HG03469 (cell line): ENCODE data around the gene HASPIN.

Source experiments
- ATAC-seq: cut with Tn5 transposase; IDR thresholded peaks from one replicate; pipeline ENCODE4 v1.9.1; 2021; ENCODE audit warnings: mild to moderate bottlenecking, moderate library complexity, moderate number of reproducible peaks; ENCODE audit not compliant: unreplicated experiment

The HASPIN gene

DNA sequence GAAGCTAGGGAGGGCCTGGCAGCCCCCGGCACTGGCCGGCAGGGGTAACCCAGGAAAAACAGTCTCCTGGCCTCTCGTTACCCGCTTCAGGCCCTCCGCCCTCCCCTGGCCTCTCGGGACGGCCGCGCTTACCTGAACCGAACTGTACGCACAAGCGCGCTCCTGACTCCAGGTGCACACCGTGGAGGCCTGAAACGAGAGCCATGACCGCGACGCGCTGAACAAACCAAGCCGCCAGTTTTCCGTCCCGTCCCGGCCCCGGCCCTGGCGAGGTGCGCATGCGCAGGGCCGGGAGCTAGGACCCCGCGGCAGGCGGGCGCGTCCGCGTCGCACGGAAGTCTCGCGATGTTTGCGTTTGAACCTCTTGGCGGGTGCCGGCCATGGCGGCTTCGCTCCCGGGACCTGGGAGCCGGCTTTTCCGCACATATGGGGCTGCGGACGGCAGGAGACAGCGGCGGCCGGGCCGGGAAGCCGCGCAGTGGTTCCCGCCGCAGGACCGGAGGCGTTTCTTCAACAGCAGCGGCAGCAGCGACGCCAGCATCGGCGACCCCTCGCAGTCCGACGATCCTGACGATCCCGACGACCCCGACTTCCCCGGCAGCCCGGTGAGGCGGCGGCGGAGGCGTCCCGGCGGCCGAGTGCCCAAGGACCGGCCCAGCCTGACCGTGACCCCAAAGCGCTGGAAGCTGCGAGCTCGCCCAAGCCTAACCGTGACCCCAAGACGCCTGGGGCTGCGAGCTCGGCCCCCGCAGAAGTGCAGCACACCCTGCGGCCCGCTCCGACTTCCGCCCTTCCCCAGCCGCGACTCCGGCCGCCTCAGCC lies at the start of gene HASPIN:
Gene HASPIN, plus strand, starts transcription at position 348 of the 822 bp plus-strand sequence. Its CDS starts 33 bp downstream, at position 381.
- peak; percentile 80 for ATAC-seq

DNA sequence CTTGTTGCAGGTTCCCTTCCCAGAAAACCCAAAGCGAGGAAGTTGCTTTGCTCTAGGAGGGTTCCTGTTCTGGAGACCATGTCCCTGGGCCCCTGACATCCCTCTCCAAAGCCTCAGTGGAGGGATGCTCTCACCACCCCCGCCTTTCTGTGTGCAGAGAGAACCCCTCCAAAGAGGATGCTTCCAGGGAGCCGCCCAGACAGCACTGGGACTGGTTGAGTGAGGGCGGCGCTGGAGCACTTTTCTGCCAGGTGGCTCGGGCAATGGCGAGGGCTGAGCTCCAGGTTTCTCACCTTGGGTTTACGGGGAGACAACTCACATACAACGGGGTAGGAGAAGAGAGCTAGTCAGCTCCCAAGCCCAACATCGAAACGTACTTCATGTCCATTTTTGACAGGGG lies 47.8 kb upstream of the HASPIN start:
- no peak for ATAC-seq

DNA sequence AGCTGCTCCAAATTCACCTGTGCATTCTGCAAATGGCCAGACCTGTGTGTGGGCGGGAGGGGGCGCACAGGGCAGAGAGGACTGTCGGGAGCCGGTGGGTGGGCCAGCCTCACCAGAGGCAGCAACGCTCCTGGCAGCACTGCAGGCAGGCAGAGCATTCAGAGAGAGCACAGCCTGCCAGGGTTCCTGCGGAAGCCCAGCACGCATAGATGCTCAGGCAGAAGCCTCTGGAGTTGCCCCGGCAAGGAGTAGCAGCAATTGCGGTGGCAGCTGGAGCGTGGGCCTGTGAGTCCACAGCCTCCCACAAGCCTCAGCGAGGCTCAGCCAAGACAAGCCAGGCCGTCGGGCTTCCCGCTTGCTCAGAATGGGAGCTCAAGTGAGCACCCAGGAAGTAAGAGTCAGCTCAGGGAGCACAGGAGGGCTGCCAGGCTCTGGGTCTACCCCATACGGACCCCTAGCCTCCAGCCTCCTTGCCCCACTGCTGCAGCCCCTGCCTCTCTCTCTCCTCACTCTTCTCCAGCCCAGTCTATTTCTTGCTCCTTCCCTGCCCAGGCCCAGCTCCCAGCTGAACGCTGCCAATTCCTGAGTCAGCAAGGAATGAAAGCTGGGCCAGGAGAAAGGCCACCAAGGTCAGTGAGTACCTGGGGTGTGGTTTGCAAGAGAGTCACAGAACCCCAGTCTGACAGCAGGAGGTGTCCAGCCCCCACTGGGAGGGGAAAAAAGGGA lies 45.4 kb upstream of the HASPIN start:
- no peak for ATAC-seq

DNA sequence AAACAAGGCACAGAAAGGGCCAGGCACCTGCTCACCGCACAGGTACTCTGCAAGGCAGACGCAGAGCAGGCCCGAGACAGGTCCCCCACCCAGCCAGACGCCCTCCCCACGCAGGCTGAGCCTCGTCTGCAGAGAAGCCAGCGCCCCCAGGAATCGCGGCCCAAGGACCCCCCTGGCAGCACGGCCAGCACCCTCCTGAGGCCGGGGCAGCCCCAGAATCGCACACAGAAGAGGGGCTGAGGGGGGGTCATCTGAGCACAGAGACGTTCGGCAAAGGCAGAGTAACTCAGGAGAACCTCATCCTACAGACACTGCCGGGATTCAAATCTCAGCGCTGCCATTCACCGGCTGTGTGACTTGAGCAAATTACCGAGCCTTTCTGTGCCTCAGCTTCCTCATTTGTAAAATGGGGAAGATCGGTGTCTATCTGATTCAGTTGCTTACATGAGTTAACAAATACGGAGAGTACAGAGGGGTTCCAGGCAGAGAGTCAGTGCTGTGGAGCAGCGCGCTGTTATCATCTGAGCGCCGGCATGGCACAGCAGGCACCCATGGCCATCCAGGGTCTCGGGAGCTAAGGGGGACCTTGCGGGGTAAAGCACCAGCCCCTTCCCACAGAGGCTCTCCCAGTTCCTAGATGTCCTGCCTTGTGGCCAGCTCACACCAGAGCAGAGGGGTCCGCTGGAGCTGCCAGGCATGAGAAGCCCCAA lies 44.7 kb upstream of the HASPIN start:
- no peak for ATAC-seq

DNA sequence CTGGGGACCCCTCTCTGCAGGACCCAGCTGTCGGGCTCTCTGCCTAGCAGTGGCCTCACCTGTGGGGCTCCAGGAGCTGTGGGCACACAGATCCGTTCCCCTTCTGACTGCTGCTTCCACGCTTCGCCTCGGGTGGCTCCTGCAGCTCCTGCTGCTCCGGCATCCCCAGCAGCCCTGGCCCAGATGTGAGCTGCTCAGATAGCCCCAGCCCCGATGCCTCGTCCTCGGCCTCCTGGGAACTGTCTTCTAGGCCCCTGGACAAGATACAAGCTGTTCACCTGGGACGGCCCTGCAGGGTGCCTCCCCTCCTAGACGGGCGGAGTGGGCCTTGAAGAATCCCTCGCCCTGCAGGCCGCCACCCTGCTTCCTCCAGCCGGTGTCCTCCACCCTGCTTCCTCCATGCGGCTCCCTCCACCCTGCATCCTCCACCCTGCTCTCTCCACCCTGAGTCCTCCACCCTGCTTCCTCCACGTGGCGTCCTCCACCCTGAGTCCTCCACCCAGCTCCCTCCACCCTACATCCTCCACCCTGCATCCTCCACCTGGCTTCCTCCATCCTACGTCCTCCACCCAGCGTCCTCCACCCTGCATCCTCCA lies 44.1 kb upstream of the HASPIN start:
- no peak for ATAC-seq

DNA sequence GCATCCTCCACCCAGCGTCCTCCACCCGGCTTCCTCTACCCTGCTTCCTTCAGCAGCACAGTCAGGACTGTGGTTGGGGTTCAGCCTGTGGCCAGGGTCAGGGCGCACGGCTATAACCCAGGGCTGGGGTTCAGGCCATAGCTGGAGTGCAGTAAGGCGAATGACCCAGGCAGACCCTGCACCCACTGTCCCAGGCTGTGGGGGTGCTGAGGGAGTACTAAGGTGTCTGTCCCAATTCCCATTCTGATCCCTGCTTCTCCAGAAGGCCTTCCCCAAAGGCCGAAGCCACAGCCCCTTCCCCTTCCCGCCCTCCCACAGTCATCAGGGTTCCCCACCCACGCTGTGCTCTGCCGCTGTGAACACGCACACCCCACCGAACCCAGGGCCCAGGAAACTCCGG lies 42.6 kb upstream of the HASPIN start:
- ATAC-seq = no peak

DNA sequence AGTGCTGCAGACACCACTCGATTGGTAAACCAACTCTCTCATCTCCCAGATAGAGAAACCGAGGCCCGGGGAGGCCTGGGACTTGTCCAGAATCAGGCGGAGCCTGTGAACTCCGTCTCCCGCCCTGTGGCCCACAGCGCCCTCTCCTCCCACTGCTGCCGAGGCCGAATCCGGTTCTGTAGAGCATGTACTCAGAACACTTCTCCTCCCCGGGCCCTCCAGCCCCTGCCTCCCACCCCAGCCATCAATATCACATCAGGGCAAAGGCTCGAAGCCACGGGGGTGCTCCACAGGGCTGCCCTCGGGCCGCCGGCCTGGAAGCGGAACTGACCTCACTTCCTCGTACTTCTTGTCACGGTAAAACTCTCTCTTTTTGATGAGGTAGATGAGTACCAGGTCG lies 42.1 kb upstream of the HASPIN start:
- ATAC-seq = no peak

DNA sequence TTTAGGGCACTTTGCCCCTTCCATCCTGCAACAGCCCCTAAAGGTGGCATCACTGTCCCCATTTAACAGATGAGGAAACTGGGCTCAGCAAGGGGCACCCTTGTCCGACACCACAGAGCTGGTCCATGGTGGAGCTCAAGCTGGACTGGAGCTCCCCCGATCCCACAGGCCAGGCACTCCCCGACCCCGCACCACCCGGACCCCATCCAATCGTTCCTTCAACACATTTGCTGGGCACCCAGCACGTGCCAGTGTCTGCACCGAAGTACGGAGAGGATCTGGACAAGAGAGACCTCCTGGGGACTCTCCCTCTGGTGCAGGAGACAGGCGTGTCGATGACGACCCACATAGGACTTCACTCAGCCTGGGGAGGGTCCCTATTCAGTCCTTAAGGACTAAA lies 41.7 kb upstream of the HASPIN start:
- ATAC-seq = no peak

DNA sequence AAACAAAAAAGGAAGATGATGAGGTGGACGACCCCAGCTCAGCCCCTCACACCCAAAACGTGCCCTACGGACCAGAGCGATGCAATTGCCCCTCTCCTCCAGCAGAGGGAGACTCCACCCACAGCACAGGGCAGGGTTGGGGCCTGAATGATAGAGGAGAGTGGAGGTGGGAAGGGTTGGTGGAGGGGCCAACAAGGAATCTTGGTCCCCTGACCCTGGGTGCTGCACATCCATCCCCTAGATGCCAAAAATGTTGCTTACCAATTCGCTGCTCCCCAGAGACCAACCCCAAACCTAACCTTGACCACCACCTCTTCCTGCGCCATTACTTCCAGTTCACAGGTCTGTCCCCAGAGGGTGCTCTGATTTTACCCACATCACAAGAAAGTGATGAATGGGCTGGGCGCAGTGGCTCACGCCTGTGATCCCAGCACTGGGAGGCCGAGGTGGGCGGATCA lies 40.6 kb upstream of the HASPIN start:
- no peak for ATAC-seq

DNA sequence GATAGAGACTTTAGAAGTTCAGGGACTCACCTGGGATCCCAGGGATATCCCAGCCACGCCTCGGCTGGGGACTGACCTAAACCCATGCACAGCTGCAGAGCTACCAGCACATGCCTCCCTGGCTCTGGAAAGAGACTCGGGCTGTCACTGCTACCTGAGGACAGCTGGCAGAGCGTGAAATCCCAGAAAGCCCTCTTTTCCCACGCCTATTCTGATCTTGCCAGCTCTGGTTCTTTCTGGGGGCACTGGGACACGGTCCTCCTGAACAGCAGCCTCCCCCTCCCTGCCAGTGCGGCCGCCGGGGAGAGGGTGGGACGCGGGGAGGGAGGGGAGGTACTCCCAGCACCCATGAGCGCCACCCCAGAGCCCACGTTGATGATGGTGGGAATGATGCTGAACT lies 38.5 kb upstream of the HASPIN start:
- ATAC-seq = no peak

DNA sequence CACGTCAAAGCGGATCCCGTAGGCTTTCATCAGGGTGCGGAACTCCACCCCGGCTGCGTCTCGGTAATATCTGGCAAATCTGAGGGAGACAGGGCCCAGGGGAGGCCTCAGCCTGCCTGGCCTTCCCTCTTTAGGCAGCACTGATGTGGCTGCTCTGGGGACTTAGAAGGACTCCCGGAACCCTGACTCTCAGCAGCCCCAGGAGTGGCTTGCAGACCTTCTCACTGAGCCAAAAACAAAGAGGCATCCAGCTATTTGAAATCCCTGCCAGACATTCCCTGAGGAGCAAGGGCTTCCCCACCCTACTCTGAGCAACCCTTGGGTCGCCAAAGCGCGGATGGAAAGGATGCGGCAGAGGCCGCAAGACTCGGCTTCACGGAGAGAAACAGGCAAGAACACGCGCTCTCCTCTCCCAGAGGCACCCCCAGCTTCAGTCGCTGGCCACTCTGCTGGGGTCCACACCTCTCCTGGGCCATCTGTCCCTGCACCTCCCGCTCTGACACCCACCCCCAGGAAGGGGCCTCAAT lies 35.6 kb upstream of the HASPIN start:
- ATAC-seq = no peak

DNA sequence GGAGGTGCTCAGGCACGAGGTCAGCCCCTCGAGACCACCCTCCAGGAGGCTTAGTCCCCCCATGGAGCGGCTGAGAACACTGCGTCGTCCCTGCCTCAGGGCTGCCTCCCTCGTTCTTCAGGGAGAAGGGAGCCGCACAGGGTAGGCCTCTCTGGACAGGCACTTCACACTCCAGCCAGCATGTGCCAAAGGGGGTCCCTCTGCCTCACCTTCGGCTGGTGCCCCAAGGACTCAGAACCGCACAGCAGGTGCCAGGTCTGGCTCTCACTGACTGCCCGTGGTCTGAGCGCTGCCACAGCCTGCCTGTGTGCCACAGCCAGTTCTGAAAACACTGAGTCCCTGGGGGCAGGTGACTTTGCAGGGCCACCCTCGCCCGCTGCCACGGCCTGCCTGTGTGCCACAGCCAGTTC lies 34.8 kb upstream of the HASPIN start:
- ATAC-seq = no peak

DNA sequence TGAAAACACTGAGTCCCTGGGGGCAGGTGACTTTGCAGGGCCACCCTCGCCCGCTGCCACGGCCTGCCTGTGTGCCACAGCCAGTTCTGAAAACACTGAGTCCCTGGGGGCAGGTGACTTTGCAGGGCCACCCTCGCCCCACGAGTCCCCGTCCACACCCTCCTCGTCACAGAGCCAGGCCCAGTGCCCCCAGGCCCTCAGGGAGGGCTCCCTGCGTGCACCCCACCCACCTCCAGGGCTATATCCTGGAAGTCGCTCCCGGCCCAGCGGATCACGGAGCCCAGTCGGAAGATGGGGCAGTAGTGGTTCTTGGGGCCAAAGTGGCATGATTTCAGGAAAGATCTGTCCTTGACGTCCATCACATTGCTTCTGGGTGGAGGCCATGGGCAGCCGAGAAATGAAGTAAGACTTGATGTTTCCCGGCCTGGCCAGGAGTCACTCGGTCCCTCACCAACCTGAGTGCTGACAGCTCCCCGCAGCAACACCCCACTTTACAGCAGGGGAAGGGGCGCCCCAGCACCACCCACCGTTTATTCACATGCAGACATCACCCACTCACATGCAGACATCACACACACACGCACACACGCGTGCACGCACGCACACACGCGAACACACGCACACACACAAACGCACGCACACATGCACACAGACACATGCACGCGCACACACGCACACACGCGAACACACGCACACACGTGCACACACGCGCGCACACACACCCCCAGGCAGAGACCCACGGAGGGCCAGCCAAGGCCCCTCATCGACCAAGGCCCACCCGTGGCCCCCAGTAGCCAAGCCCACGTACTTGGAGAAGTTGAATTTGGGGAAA lies 34.2 kb upstream of the HASPIN start:
- no peak for ATAC-seq

DNA sequence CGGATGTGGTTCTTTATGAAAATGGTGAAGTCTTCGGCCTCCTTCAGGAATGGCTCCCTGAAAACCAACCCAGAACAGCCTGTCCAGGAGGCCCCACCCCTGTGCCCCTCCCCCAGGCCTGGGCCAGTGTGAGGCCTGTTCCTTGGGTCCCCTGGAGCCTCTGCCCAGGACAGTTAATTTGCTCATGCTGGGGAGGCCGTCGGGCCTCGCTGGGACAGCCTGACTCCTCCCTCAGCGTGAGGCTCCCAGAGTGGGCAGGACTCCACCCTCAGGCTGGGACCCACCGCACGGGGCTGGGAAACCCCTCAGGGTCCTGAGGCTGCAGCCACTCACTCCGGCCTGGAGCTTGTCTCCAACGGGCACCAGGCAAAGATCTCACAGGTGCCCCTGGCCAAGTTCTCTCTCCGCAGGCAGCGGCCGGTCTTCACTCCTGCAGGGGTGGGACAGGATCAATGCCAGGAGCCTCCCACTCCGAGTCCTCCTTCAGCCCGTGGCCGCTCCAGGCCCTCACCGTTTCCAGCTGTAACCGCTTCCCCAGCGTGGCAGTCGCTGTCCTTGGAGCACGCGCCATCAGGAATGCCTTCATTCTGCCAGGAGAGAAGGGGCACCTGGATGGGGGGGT lies 33.5 kb upstream of the HASPIN start:
- ATAC-seq = no peak

DNA sequence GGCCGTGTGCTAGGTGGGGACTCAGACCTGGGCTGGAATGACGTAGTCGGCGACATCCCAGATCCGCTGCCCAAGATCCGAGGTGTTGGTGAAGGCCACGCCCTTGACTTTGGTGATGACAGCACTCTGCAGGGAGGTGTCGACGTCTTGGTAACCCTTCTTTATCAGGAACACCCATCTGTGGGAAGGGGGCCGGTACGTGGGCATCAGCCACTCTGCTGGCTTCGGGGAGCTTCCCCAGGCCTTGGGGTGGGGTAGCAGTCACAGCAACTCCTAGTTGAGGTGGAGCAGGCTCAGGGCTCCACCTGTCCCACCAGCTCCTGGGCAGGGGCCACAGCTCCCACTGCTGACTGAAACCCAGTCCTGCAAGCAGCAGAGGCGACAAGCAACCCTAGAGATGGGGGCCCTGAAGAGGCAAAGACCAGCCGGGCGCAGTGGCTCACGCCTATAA lies 32.1 kb upstream of the HASPIN start:
- no peak for ATAC-seq

DNA sequence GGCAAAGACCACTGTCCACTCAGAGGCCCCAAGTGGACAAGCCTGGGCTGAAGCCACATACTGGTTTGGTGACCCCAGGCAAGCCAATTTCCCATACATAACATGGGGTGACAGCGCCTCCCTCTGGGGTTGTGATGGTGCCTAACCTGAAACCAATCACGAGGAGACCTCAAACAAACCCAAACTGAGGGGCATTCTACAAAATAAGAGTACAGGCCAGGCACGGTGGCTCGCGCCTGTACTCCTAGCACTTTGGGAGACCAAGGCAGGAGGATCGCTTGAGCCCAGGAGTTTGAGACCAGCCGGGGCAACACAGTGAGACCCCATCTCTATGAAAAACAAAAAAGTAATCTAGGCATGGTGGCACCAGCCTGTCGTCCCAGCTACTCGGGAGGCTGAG lies 31.4 kb upstream of the HASPIN start:
- ATAC-seq = no peak

DNA sequence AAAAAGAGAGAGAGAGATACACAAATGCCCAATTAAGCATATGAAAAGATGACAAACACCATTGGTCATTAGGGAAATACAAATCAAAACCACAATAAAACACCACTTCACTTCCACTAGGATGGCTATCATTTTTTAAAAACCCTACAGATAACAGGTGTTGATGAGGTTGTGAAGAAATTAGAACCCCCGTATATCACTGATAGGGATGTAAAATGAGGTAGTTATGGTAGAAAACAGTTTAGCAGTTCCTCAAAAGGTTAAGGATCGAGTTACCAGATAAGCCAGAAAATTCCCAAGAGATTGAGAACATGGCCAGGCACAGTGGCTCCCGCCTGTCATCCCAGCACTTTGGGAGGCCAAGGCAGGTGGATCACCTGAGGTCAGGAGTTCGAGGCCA lies 30.6 kb upstream of the HASPIN start:
- no peak for ATAC-seq

DNA sequence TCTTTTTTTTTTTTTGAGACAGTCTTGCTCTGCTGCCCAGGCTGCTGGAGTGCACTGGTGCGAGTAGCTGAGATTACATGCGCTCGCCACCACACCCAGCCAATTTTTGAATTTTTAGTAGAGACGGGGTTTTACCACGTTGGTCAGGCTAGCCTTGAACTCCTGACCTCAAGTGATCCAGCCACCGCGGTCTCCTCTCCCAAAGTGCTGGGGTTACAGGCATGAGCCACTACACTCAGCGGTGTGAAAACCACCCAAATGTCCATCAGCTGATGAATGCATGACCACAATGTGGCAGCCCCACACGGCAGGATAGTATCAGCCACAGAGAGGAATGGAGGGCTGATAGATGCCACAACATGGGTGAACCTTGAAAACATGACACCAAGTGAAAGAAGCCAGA lies 29.9 kb upstream of the HASPIN start:
- peak; percentile 42 for ATAC-seq

DNA sequence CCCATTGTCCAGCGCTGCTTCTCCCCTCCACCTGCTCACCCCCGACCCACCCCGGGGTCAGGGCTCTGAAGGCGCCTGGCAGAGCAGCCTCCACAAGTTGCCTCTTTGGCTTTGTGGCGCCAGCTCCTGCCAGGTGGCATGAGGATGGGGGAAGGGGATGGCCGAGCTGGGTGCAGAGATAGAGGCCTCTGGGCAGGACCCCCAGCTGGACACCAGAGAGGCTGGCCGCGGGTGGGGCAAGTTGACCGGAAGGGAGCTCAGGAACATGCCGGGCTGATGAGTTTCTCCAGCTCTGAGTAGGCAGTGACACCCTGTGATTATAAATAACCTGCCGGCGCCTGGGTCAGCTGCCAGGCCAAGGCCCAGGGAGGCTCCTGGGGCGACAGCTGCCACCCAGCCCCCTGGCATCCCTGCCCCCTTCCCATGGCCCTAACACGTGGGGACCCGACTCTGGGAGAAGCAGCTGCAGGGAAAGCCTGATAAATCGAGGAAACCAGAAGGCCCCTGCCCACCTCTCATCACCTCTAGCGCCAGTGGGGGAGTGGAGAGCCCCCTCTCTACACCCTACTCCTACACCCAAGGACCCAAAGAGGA lies 28.5 kb upstream of the HASPIN start:
- ATAC-seq = no peak
